ACC112 (cell line): ENCODE measurements around the gene MRRF.

Experiments
- H2AFZ ChIP-seq: fragments of 200-600 bp; sonication (generic); one replicate; pipeline ENCODE4 v1.6.0; 2017; ENCODE audit warnings: antibody characterized with exemption, low read length; ENCODE audit not compliant: unreplicated experiment
- H3K27ac ChIP-seq: fragments of 200-600 bp; sonication (generic); 2 replicates; pipeline ENCODE4 v1.5.1; 2014; ENCODE audit warnings: low read depth, mild to moderate bottlenecking, antibody characterized with exemption, low read length, moderate library complexity
- H3K27me3 ChIP-seq: fragments of 200-600 bp; sonication (generic); 2 replicates; pipeline ENCODE4 v1.6.1; 2014; ENCODE audit warnings: mild to moderate bottlenecking, antibody characterized with exemption, low read length, moderate library complexity, mixed read lengths; ENCODE audit not compliant: insufficient read depth
- H3K36me3 ChIP-seq: fragments of 200-600 bp; sonication (generic); 2 replicates; pipeline ENCODE4 v1.6.1; 2016; ENCODE audit warnings: mild to moderate bottlenecking, antibody characterized with exemption, low read length, moderate library complexity, mixed read lengths; ENCODE audit not compliant: insufficient read depth
- H3K4me1 ChIP-seq: fragments of 200-600 bp; sonication (generic); one replicate; pipeline ENCODE4 v1.6.1; 2016; ENCODE audit warnings: low read length, mixed read lengths; ENCODE audit not compliant: insufficient read depth, unreplicated experiment, control insufficient read depth
- H3K4me3 ChIP-seq: fragments of 200-600 bp; sonication (generic); 2 replicates; pipeline ENCODE4 v1.5.1; 2014; ENCODE audit warnings: mild to moderate bottlenecking, low read depth, low read length
- H3K79me2 ChIP-seq: fragments of 200-600 bp; sonication (generic); one replicate; pipeline ENCODE4 v1.6.0; 2016; ENCODE audit warnings: low read length; ENCODE audit not compliant: control insufficient read depth, unreplicated experiment, insufficient read depth

Gene MRRF

DNA sequence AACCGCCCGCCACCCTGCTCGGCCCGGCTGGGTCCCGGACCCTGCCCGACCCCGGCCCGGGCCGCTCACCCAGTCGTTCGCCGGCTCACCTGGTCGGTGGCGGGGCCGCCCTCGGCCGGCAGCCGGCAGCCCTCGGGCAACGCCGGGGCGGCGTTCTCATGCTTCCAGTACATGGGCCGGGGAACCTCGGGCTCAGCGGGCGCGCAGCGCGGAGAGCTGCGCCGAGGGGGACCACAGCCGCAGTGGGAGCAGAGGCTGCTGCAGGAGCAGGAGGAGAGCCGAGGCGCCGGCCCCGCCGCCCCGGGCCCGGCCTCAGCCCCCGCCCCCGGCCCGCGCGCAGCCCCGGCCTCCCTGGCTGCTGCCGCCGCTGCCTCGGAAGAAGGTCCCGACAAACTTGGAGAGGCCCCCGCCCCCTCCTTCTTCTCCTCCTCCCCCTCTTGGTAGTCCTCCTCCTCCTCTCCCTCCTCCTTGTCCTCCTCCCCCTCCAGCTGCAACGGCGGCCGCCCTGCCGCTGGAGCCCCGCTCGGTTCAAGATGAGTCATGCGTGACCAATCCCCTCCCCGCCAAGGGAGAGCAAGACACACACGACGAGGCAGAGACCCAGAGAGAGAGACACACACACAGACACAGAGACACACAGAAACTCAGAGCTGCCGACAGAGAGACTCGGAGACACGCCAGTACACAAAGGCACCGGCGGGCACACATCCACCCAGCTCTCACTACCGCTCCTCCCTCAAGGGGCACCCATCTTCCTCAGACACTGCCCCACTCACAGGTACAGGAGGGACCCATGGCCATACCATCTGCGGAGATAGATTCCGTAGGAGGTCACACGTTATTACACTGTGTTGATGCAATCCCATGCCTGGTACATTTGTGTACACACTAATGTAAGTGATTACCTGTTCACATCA lies 35.9 kb upstream of the MRRF start, which contains the start of gene LHX6:
Gene LHX6 (minus strand): TSS at position 390 of the 917 bp plus-strand sequence. CDS start 217 bp downstream, at position 173.
- Histone ChIP-seq H2AFZ (no peak within 1 kb of the TSS), H3K27ac (no peak within 1 kb of the TSS), H3K27me3 (peaks cover 50% of the 10 kb centered on the region), H3K36me3 (no peaks in the 10 kb centered on the region), H3K4me1 (peaks cover 3% of the 10 kb centered on the region), H3K79me2 (no peaks in the 10 kb centered on the region), H3K4me3 (peak within 1 kb of the TSS; percentile 74)

GRCh38 chr9:122229485-122229837 lies 35.2 kb upstream of the MRRF start:
- Histone ChIP-seq H2AFZ (no peak overlapping the region), H3K79me2 (no peaks in the 10 kb centered on the region), H3K4me3 (no peak overlapping the region), H3K4me1 (peaks cover 3% of the 10 kb centered on the region), H3K27me3 (peaks cover 50% of the 10 kb centered on the region), H3K36me3 (no peaks in the 10 kb centered on the region), H3K27ac (no peak overlapping the region)

DNA sequence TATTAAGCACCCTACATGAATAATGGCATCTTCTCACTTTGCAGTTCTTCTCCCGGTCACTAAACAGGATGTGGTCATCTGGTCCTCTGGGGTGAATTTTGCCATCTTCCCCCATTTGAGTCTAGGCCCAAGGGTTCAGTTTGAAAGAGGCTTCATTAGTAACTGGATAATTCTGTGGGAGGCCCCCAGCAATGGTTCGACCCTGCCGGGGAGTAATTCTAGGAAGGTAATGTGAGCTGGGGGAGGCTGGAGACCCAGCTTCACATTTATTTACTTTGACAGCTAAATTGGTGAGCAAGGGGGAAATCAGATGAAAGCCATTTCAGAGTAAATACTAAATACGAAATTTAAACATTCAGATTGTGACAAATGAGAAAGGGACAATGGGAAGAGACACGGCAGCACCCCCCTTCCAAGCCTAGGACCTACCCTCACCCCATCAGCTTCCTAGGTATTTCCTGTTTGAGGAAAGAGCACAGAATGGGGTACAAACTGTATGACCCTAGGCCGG lies 31.8 kb upstream of the MRRF start:
- no peaks in the 10 kb centered on the region for H3K36me3 ChIP-seq
- H3K27me3 ChIP-seq = peaks cover 32% of the 10 kb centered on the region
- no peaks in the 10 kb centered on the region for H3K4me1 ChIP-seq
- no peak overlapping the region for H3K4me3 ChIP-seq
- no peaks in the 10 kb centered on the region for H3K79me2 ChIP-seq
- no peak overlapping the region for H3K27ac ChIP-seq
- no peak overlapping the region for H2AFZ ChIP-seq

- no peaks in the 10 kb centered on the region for H3K36me3 ChIP-seq
- H3K79me2 ChIP-seq = no peaks in the 10 kb centered on the region
- H3K27me3 ChIP-seq = peaks cover 23% of the 10 kb centered on the region
- H3K27ac ChIP-seq = no peak overlapping the region
- H3K4me1 ChIP-seq = no peaks in the 10 kb centered on the region
- no peak overlapping the region for H3K4me3 ChIP-seq
- H2AFZ ChIP-seq = no peak overlapping the region
These were observed 30.5 kb upstream of the MRRF start for GRCh38 chr9:122234022-122234748.

GRCh38 chr9:122236681-122237080 lies 28.0 kb upstream of the MRRF start:
- peaks cover 4% of the 10 kb centered on the region; the same call in 1 of the 2 replicates for H3K27me3 ChIP-seq
- H2AFZ ChIP-seq = no peak overlapping the region
- H3K79me2 ChIP-seq = no peaks in the 10 kb centered on the region
- H3K36me3 ChIP-seq = peaks cover 12% of the 10 kb centered on the region; the same call in 1 of the 2 replicates
- no peak overlapping the region for H3K4me3 ChIP-seq
- H3K27ac ChIP-seq = no peak overlapping the region
- H3K4me1 ChIP-seq = no peaks in the 10 kb centered on the region

GRCh38 chr9:122239722-122240121 lies 25.0 kb upstream of the MRRF start:
- no peak overlapping the region for H3K27ac ChIP-seq
- H3K27me3 ChIP-seq = no peaks in the 10 kb centered on the region
- H3K36me3 ChIP-seq = peaks cover 22% of the 10 kb centered on the region; the same call in 1 of the 2 replicates
- no peak overlapping the region for H3K4me3 ChIP-seq
- no peaks in the 10 kb centered on the region for H3K79me2 ChIP-seq
- no peak overlapping the region for H2AFZ ChIP-seq
- H3K4me1 ChIP-seq = no peaks in the 10 kb centered on the region

- no peaks in the 10 kb centered on the region for H3K79me2 ChIP-seq
- H3K4me3 ChIP-seq = no peak overlapping the region
- peaks cover 34% of the 10 kb centered on the region for H3K36me3 ChIP-seq
- no peak overlapping the region for H2AFZ ChIP-seq
- H3K27ac ChIP-seq = no peak overlapping the region
- H3K27me3 ChIP-seq = no peaks in the 10 kb centered on the region
- H3K4me1 ChIP-seq = no peaks in the 10 kb centered on the region
These were observed 20.3 kb upstream of the MRRF start for GRCh38 chr9:122244349-122244748.

DNA sequence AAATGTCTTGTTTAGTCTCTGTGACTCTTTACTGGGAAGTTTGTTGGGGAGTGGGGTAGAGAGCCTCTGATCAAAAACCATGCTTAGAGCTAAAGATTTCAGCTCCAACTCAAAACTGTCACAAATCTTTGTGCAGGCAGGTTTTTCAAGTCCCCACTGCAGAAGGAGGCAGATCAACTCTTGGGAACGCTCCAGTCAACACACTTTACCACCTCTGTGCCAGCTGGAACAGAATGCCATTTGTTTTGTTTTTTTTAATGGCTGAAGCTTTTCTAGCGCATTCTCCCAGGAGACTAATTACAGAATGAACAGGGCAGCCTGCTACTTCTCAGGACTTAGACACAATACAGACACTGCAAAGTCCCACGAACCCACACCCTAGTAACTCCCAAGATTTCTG lies 18.0 kb upstream of the MRRF start:
- peaks cover 31% of the 10 kb centered on the region for H3K36me3 ChIP-seq

GRCh38 chr9:122248448-122248865 lies 16.2 kb upstream of the MRRF start:
- peaks cover 37% of the 10 kb centered on the region for H3K36me3 ChIP-seq
- no peak overlapping the region for H3K4me3 ChIP-seq
- H3K27me3 ChIP-seq = no peaks in the 10 kb centered on the region
- peaks cover 5% of the 10 kb centered on the region for H3K79me2 ChIP-seq
- no peak overlapping the region for H3K27ac ChIP-seq
- H3K4me1 ChIP-seq = no peaks in the 10 kb centered on the region
- H2AFZ ChIP-seq = no peak overlapping the region

More for the DNA sequence above, 18.0 kb upstream of the MRRF start:
- no peaks in the 10 kb centered on the region for H3K27me3 ChIP-seq
- no peaks in the 10 kb centered on the region for H3K79me2 ChIP-seq
- H3K4me3 ChIP-seq = no peak overlapping the region
- no peak overlapping the region for H2AFZ ChIP-seq
- H3K27ac ChIP-seq = no peak overlapping the region
- H3K4me1 ChIP-seq = no peaks in the 10 kb centered on the region

DNA sequence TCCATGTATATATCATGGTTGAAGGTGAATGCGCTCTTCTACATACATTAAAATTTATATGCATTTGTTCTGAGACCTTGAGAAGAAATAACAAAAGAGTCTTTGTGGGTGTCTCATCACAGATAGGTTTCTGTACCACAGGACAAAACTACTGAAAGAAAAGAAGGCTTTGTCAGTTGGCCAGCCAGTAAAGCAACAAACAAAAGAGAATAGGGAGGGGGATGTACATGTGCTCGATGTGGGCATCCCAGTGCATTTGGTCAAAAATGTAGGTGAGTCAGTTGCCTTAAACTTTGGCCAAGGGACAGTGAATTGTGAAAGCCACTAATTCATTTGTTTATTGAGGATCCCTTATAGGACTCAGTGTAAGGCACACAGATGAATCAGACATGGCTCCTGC lies 13.3 kb upstream of the MRRF start:
- no peak overlapping the region for H2AFZ ChIP-seq
- H3K27ac ChIP-seq = no peak overlapping the region
- no peaks in the 10 kb centered on the region for H3K4me1 ChIP-seq
- no peak overlapping the region for H3K4me3 ChIP-seq
- H3K79me2 ChIP-seq = peaks cover 20% of the 10 kb centered on the region
- no peaks in the 10 kb centered on the region for H3K27me3 ChIP-seq
- H3K36me3 ChIP-seq = peaks cover 31% of the 10 kb centered on the region
